Measurements from ENCODE around the gene MTMR4.

GRCh38 chr17:58529275-58529674, 14.8 kb upstream of the MTMR4 start:
- TF ChIP-seq, protein P1, sequence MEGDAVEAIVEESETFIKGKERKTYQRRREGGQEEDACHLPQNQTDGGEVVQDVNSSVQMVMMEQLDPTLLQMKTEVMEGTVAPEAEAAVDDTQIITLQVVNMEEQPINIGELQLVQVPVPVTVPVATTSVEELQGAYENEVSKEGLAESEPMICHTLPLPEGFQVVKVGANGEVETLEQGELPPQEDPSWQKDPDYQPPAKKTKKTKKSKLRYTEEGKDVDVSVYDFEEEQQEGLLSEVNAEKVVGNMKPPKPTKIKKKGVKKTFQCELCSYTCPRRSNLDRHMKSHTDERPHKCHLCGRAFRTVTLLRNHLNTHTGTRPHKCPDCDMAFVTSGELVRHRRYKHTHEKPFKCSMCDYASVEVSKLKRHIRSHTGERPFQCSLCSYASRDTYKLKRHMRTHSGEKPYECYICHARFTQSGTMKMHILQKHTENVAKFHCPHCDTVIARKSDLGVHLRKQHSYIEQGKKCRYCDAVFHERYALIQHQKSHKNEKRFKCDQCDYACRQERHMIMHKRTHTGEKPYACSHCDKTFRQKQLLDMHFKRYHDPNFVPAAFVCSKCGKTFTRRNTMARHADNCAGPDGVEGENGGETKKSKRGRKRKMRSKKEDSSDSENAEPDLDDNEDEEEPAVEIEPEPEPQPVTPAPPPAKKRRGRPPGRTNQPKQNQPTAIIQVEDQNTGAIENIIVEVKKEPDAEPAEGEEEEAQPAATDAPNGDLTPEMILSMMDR (IDR thresholded peaks at IDR 0.05), result no peak
- no peak for TF ChIP-seq POLR2A (IDR thresholded peaks at IDR 0.05)

Data from breast epithelium (tissue), 3 donors.